Measurements from ENCODE around the gene SGCD.
A peak's percentile ranks its signal among the peaks of the same experiment; 100 is the strongest.

The SGCD gene

DNA sequence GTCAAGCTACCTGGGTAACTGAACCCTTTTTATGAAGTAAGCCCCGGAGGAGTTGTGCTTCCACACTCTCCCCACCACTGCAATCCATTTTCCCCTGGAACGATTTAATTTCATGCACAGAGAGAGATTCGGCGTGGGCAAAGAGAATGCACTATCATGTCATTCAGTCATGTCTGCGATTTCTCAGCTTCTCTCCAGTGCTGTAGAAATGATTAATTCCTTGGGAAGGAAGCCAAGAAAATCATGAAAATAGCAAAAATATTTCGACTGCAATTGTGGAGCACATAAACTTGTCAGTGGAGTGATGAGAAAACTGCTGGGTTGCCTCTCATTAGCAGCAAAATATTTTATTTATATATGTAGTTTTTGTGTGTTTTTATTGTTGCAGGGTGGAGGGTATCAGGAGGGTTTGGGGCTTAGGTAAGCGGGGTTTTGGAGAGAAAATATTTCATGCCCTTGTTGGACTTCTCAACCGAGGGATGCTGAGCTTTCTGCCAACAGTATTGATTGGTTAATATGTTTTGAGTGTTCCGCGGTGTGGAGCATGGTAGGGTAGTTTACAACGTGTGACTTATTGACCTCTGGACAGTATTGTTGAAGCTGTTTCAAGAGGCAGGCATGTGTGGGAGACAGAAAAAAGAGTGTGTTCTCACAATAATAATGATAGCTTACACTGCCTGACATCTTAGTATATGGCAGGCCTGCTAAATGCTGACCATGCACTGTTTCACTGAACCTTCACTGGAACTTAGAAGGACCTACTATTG is 69.3 kb downstream of the SGCD start (continued):
- TF ChIP-seq, protein P1, sequence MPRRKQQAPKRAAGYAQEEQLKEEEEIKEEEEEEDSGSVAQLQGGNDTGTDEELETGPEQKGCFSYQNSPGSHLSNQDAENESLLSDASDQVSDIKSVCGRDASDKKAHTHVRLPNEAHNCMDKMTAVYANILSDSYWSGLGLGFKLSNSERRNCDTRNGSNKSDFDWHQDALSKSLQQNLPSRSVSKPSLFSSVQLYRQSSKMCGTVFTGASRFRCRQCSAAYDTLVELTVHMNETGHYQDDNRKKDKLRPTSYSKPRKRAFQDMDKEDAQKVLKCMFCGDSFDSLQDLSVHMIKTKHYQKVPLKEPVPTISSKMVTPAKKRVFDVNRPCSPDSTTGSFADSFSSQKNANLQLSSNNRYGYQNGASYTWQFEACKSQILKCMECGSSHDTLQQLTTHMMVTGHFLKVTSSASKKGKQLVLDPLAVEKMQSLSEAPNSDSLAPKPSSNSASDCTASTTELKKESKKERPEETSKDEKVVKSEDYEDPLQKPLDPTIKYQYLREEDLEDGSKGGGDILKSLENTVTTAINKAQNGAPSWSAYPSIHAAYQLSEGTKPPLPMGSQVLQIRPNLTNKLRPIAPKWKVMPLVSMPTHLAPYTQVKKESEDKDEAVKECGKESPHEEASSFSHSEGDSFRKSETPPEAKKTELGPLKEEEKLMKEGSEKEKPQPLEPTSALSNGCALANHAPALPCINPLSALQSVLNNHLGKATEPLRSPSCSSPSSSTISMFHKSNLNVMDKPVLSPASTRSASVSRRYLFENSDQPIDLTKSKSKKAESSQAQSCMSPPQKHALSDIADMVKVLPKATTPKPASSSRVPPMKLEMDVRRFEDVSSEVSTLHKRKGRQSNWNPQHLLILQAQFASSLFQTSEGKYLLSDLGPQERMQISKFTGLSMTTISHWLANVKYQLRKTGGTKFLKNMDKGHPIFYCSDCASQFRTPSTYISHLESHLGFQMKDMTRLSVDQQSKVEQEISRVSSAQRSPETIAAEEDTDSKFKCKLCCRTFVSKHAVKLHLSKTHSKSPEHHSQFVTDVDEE (CRISPR knock-in tag; IDR thresholded peaks at IDR 0.05): peak; percentile 27; the same call in 1 of the 2 replicates
- TF ChIP-seq ZNF565 (CRISPR knock-in tag; conservative IDR thresholded peaks at IDR 0.05; ENCODE audit: low read depth) (no peak), CSDC2 (CRISPR knock-in tag; IDR thresholded peaks at IDR 0.05) (no peak), ZNF70 (CRISPR knock-in tag; IDR thresholded peaks at IDR 0.05) (no peak), OSR1 (CRISPR knock-in tag; IDR thresholded peaks at IDR 0.05) (no peak), ESRRG (CRISPR knock-in tag; IDR thresholded peaks at IDR 0.05) (no peak), TOX (CRISPR knock-in tag; IDR thresholded peaks at IDR 0.05; ENCODE audit: borderline replicate concordance) (0 out of 2 replicates have a peak, but pooled peaks have one; percentile 46)
- TF ChIP-seq, protein P2, sequence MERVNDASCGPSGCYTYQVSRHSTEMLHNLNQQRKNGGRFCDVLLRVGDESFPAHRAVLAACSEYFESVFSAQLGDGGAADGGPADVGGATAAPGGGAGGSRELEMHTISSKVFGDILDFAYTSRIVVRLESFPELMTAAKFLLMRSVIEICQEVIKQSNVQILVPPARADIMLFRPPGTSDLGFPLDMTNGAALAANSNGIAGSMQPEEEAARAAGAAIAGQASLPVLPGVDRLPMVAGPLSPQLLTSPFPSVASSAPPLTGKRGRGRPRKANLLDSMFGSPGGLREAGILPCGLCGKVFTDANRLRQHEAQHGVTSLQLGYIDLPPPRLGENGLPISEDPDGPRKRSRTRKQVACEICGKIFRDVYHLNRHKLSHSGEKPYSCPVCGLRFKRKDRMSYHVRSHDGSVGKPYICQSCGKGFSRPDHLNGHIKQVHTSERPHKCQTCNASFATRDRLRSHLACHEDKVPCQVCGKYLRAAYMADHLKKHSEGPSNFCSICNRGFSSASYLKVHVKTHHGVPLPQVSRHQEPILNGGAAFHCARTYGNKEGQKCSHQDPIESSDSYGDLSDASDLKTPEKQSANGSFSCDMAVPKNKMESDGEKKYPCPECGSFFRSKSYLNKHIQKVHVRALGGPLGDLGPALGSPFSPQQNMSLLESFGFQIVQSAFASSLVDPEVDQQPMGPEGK (CRISPR knock-in tag; IDR thresholded peaks at IDR 0.05; ENCODE audit: borderline replicate concordance): no peak
- TF ChIP-seq, protein P3, sequence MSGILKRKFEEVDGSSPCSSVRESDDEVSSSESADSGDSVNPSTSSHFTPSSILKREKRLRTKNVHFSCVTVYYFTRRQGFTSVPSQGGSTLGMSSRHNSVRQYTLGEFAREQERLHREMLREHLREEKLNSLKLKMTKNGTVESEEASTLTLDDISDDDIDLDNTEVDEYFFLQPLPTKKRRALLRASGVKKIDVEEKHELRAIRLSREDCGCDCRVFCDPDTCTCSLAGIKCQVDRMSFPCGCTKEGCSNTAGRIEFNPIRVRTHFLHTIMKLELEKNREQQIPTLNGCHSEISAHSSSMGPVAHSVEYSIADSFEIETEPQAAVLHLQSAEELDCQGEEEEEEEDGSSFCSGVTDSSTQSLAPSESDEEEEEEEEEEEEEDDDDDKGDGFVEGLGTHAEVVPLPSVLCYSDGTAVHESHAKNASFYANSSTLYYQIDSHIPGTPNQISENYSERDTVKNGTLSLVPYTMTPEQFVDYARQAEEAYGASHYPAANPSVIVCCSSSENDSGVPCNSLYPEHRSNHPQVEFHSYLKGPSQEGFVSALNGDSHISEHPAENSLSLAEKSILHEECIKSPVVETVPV (CRISPR knock-in tag; IDR thresholded peaks at IDR 0.05): 0 out of 2 replicates have a peak, but pooled peaks have one; percentile 34

DNA sequence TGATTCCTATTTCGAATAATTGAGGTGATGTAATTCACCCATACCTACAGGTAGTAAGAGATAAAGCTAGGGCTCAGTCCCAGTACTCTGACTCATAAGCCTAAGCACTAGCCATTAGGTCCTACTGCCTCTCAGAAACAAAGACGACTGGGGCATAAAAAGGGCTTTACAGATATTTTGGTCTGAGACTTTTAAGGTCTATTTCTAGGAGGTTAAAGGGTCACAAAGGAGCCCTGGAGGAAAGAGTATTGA is 69.8 kb downstream of the SGCD start:
- TF ChIP-seq RARB (CRISPR knock-in tag; IDR thresholded peaks at IDR 0.05) (no peak), ZNF8 (CRISPR knock-in tag; IDR thresholded peaks at IDR 0.05) (no peak), ZFP30 (CRISPR knock-in tag; IDR thresholded peaks at IDR 0.05) (no peak)
- TF ChIP-seq, protein P4, sequence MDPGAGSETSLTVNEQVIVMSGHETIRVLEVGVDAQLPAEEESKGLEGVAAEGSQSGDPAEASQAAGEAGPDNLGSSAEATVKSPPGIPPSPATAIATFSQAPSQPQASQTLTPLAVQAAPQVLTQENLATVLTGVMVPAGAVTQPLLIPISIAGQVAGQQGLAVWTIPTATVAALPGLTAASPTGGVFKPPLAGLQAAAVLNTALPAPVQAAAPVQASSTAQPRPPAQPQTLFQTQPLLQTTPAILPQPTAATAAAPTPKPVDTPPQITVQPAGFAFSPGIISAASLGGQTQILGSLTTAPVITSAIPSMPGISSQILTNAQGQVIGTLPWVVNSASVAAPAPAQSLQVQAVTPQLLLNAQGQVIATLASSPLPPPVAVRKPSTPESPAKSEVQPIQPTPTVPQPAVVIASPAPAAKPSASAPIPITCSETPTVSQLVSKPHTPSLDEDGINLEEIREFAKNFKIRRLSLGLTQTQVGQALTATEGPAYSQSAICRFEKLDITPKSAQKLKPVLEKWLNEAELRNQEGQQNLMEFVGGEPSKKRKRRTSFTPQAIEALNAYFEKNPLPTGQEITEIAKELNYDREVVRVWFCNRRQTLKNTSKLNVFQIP (CRISPR knock-in tag; IDR thresholded peaks at IDR 0.05; ENCODE audit: borderline replicate concordance, low read depth): no peak
- TF ChIP-seq, protein P3 (CRISPR knock-in tag; IDR thresholded peaks at IDR 0.05): no peak
- ATAC-seq: no peak

DNA sequence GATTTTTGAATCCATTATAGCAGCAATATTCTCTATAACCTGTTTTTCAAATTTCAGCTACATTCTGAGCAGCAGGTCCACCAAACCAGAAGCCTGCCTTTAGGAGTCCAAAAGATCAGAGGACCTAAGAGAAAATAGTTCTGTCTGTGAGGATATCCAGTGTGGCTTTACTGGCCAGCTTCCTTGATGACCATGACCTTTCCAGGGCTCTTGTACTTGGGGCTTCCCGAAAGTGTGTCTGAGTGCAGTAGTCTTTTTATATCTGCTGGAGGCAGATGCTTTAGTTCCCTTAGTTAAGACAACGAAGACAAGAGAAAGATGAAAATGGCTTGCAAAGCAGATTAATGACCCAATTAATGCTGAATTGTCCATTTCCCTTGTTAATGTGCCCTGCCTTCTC is 72.4 kb downstream of the SGCD start:
- ATAC-seq: no peak
- TF ChIP-seq ISL1 (CRISPR knock-in tag; IDR thresholded peaks at IDR 0.05) (no peak), ZNF8 (CRISPR knock-in tag; IDR thresholded peaks at IDR 0.05) (no peak), ESRRG (CRISPR knock-in tag; IDR thresholded peaks at IDR 0.05) (no peak), OSR1 (CRISPR knock-in tag; IDR thresholded peaks at IDR 0.05) (no peak), ARNTL (CRISPR knock-in tag; IDR thresholded peaks at IDR 0.05; ENCODE audit: borderline replicate concordance, low read depth) (no peak), GLIS3 (CRISPR knock-in tag; IDR thresholded peaks at IDR 0.05) (no peak)
- TF ChIP-seq, protein P5, sequence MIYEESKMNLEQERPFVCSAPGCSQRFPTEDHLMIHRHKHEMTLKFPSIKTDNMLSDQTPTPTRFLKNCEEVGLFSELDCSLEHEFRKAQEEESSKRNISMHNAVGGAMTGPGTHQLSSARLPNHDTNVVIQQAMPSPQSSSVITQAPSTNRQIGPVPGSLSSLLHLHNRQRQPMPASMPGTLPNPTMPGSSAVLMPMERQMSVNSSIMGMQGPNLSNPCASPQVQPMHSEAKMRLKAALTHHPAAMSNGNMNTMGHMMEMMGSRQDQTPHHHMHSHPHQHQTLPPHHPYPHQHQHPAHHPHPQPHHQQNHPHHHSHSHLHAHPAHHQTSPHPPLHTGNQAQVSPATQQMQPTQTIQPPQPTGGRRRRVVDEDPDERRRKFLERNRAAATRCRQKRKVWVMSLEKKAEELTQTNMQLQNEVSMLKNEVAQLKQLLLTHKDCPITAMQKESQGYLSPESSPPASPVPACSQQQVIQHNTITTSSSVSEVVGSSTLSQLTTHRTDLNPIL (CRISPR knock-in tag; IDR thresholded peaks at IDR 0.05; ENCODE audit: low read depth): no peak
